Naive thymus-derived CD4-positive, alpha-beta T cell (primary cell): Measurements from ENCODE around the gene FBXL16. TPM values are rescaled to one million over a fixed set of nuclear protein-coding genes. Genes with fewer than 3 reads are reported as not detected.

Source experiments
- ATAC-seq: fragments of 150-1000 bp; cut with Tn5 transposase; 2 replicates; pipeline ENCODE4 v1.10.0; 2021; ENCODE audit warnings: mild to moderate bottlenecking, moderate library complexity
- CTCF ChIA-PET: fragments of 350-600 bp; sonication (Branson Sonifier 250); formaldehyde crosslinking; loops from one replicate; lab custom pipeline; 2021; ENCODE audit warnings: antibody characterized with exemption; lab: Charles Lee
- POLR2A ChIA-PET: fragments of 350-600 bp; sonication (Branson Sonifier 250); formaldehyde crosslinking; loops from one replicate; lab custom pipeline; 2021; ENCODE audit warnings: antibody characterized with exemption, inconsistent platforms; lab: Charles Lee
- DNase-seq, 9 donors: peaks; one replicate each; pipeline versions ENCODE4 v3.0.0 to v3.0.0-alpha.2; 2020 to 2022; ENCODE audit warnings: mixed read lengths in 1 of 9
- H3K27ac ChIP-seq: one replicate; pipeline ENCODE4 v1.7.0; 2013; ENCODE audit warnings: mild to moderate bottlenecking, low read depth, low read length, moderate library complexity
- H3K27me3 ChIP-seq, 2 donors: one replicate each; pipeline ENCODE4 v1.7.0; 2013; ENCODE audit warnings: low read length in 2 of 2, mild to moderate bottlenecking in 2 of 2, moderate library complexity in 2 of 2; ENCODE audit not compliant: control insufficient read depth in 2 of 2, insufficient read depth in 2 of 2
- H3K36me3 ChIP-seq, 3 experiments: 1 replicate in 2 of 3; 2 replicates in 1 of 3; pipeline ENCODE4 v1.7.0; 2013; ENCODE audit warnings: low read length in 3 of 3, mild to moderate bottlenecking in 3 of 3, moderate library complexity in 1 of 3; ENCODE audit not compliant: insufficient read depth in 3 of 3, control insufficient read depth in 2 of 3
- H3K4me1 ChIP-seq, 2 donors: one replicate each; pipeline ENCODE4 v1.7.0; 2013; ENCODE audit warnings: low read length in 2 of 2, mild to moderate bottlenecking in 2 of 2, moderate library complexity in 1 of 2; ENCODE audit not compliant: control insufficient read depth in 2 of 2, insufficient read depth in 2 of 2
- H3K4me3 ChIP-seq: 2 replicates; pipeline ENCODE4 v1.7.0; 2013; ENCODE audit warnings: mild to moderate bottlenecking, low read length
- H3K9me3 ChIP-seq, 3 experiments: 1 replicate in 2 of 3; 2 replicates in 1 of 3; pipeline ENCODE4 v1.7.0; 2013; ENCODE audit warnings: low read length in 3 of 3; ENCODE audit not compliant: control insufficient read depth in 2 of 3
- H3K27ac Mint-ChIP-seq, 9 donors: one replicate each; pipeline ENCODE4 v1.8.0; 2020 to 2022; ENCODE audit warnings: mixed read lengths in 9 of 9, mild to moderate bottlenecking in 8 of 9, moderate library complexity in 5 of 9, inconsistent platforms in 2 of 9
- H3K27me3 Mint-ChIP-seq, 5 donors: one replicate each; pipeline ENCODE4 v1.8.0; 2021 to 2022; ENCODE audit warnings: mixed read lengths in 5 of 5, mild to moderate bottlenecking in 1 of 5
- H3K36me3 Mint-ChIP-seq, 5 donors: one replicate each; pipeline ENCODE4 v1.8.0; 2020 to 2022; ENCODE audit warnings: mixed read lengths in 5 of 5, mild to moderate bottlenecking in 3 of 5, inconsistent platforms in 1 of 5
- H3K4me1 Mint-ChIP-seq, 7 donors: one replicate each; pipeline ENCODE4 v1.8.0; 2020 to 2022; ENCODE audit warnings: mixed read lengths in 7 of 7, mild to moderate bottlenecking in 3 of 7, inconsistent platforms in 1 of 7
- H3K4me3 Mint-ChIP-seq, 10 donors: one replicate each; pipeline ENCODE4 v1.8.0; 2020 to 2022; ENCODE audit warnings: mild to moderate bottlenecking in 10 of 10, mixed read lengths in 10 of 10, moderate library complexity in 6 of 10, inconsistent platforms in 2 of 10
- H3K9me3 Mint-ChIP-seq, 11 donors: one replicate each; pipeline ENCODE4 v1.8.0; 2020 to 2022; ENCODE audit warnings: mixed read lengths in 11 of 11, mild to moderate bottlenecking in 4 of 11, inconsistent platforms in 1 of 11, moderate library complexity in 1 of 11
- intact Hi-C, 2 donors: fragments of 100-400 bp; cut with micrococcal nuclease; formaldehyde crosslinking; loops; one replicate each; pipeline ENCODE4 v1.15.1; 2023
- polyA plus RNA-seq, 2 donors: library from polyadenylated mRNA; unstranded; fragments of 300-500 nt; fragmentation: Illumina TruSeq; gene quantifications; one replicate each; pipeline ENCODE4 v1.2.3, GENCODE V29; 2021
- total RNA-seq, 6 experiments: library from RNA in 5 of 6; stranded (reverse) in 5 of 6; gene quantifications; 1 replicate in 5 of 6; 2 replicates in 1 of 6; pipeline ENCODE4 v1.2.3 and lab custom pipeline; 2021 to 2026

Gene FBXL16
- total and polyA plus RNA-seq, 7 experiments from 2014 or later = 11.1 to 45.4 (median 18.0) TPM

- H3K4me3 ChIP-seq = no peak overlapping the region
- H3K4me1 ChIP-seq = peaks cover 22 to 23% of the 10 kb centered on the region in 2 donors
- Mint-ChIP-seq H3K4me3 (no peak overlapping the region), H3K27me3 (peaks cover 0 to 10% (median 0%) of the 10 kb centered on the region in 5 donors), H3K27ac (no peak overlapping the region), H3K36me3 (no peaks in the 10 kb centered on the region), H3K4me1 (peaks cover 0 to 21% (median 9%) of the 10 kb centered on the region in 7 donors), H3K9me3 (no peaks in the 10 kb centered on the region)
- H3K27me3 ChIP-seq = no peaks in the 10 kb centered on the region
- CTCF ChIA-PET = interaction anchor here (0.9 to 1.4 kb wide), 3 partner anchors 12 to 60 kb away, joined by 3 to 4 read pairs (median 4); no protein-coding TSS in a partner anchor
- no peak for DNase-seq
- H3K9me3 ChIP-seq = no peaks in the 10 kb centered on the region
- H3K36me3 ChIP-seq = no peaks in the 10 kb centered on the region
- H3K27ac ChIP-seq = no peak overlapping the region
- intact Hi-C loops = loop anchor here in 1 of 2 donors (5.0 kb wide), 1 partner anchor 587 kb away; the partner anchor contains the start of gene NPRL3
- POLR2A ChIA-PET = interaction anchor here (0.5 to 0.9 kb wide), 2 partner anchors 11 to 53 kb away, joined by 3 to 4 read pairs; no protein-coding TSS in a partner anchor
- no peak for ATAC-seq
Measured at GRCh38 chr16:724188-725040, 18.8 kb upstream of the FBXL16 start.

DNA sequence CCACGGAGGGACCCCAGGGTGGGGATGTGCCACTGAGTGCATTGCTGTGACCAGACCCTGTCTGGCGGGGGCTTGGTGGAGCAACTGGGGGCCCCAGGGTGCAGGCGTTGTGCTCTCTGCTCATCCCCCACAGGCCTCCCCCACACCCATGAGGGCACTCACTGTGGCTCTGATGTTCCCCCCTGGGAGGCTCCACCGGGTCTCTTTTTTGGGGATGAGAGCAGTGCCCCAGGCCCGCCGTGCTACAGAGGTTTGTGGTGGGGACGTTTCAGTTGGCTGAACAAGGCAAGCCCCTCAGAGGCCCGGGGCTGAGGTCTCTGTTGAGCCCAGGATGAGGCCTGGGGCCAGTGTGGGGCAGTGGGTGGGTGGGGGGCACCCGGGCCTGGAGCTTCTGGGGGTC, 18.1 kb upstream of the FBXL16 start:
- POLR2A ChIA-PET = interaction anchor here (3.1 kb wide), 1 partner anchor 17 kb away, joined by 11 read pairs; the partner anchor contains the start of gene CIAO3
- Histone ChIP-seq H3K27me3 (no peaks in the 10 kb centered on the region), H3K9me3 (no peaks in the 10 kb centered on the region), H3K36me3 (no peaks in the 10 kb centered on the region), H3K4me1 (peaks cover 25 to 28% of the 10 kb centered on the region in 2 donors), H3K27ac (no peak overlapping the region), H3K4me3 (no peak overlapping the region)
- CTCF ChIA-PET = interaction anchor here (0.9 to 1.0 kb wide), 2 partner anchors 28 to 61 kb away, joined by 3 read pairs; no protein-coding TSS in a partner anchor
- H3K4me3 Mint-ChIP-seq = peak overlapping the region in 1 of 10 donors; percentile 41
- H3K27ac Mint-ChIP-seq = no peak overlapping the region
- H3K4me1 Mint-ChIP-seq = peaks cover 0 to 26% (median 16%) of the 10 kb centered on the region in 7 donors
- intact Hi-C loops = no loop called here
- DNase-seq = no peak
- no peaks in the 10 kb centered on the region for H3K36me3 Mint-ChIP-seq
- H3K27me3 Mint-ChIP-seq = peaks cover 0 to 16% (median 0%) of the 10 kb centered on the region in 5 donors
- ATAC-seq = no peak
- no peaks in the 10 kb centered on the region for H3K9me3 Mint-ChIP-seq

- peak overlapping the region in 1 of 9 donors; percentile 9 for H3K27ac Mint-ChIP-seq
- intact Hi-C loops = no loop called here
Measured at GRCh38 chr16:722835-723633, 17.4 kb upstream of the FBXL16 start.

GRCh38 chr16:721765-722540, 16.4 kb upstream of the FBXL16 start:
- DNase-seq (peak in 2 of 9 donors; percentile 37 to 40), ATAC-seq (no peak)
- H3K4me3 ChIP-seq = peak overlapping the region; percentile 24
- Mint-ChIP-seq H3K9me3 (no peaks in the 10 kb centered on the region), H3K27me3 (peaks cover 0 to 16% (median 0%) of the 10 kb centered on the region in 5 donors), H3K4me1 (peaks cover 0 to 26% (median 17%) of the 10 kb centered on the region in 7 donors), H3K27ac (peak overlapping the region in 1 of 9 donors; percentile 55), H3K36me3 (no peaks in the 10 kb centered on the region), H3K4me3 (peak overlapping the region; percentile 39 to 87 (median 61))
- intact Hi-C loops = no loop called here
- H3K27me3 ChIP-seq = no peaks in the 10 kb centered on the region
- ChIA-PET CTCF (interaction anchor here (0.8 to 1.5 kb wide), 2 partner anchors 9 to 11 kb away, joined by 5 to 7 read pairs; no protein-coding TSS in a partner anchor), POLR2A (interaction anchor here (0.9 to 3.1 kb wide), 4 partner anchors 9 to 32 kb away, joined by 3 to 11 read pairs (median 10); partner anchors contain the start of genes CIAO3 and WDR24)
- no peaks in the 10 kb centered on the region for H3K36me3 ChIP-seq
- H3K4me1 ChIP-seq = peaks cover 23 to 25% of the 10 kb centered on the region in 2 donors
- H3K27ac ChIP-seq = peak overlapping the region; percentile 60
- no peaks in the 10 kb centered on the region for H3K9me3 ChIP-seq

More at GRCh38 chr16:722835-723633, 17.4 kb upstream of the FBXL16 start:
- Histone ChIP-seq H3K27me3 (no peaks in the 10 kb centered on the region), H3K36me3 (no peaks in the 10 kb centered on the region), H3K4me1 (peaks cover 25 to 28% of the 10 kb centered on the region in 2 donors), H3K4me3 (no peak overlapping the region), H3K9me3 (no peaks in the 10 kb centered on the region), H3K27ac (no peak overlapping the region)
- no peaks in the 10 kb centered on the region for H3K9me3 Mint-ChIP-seq
- H3K36me3 Mint-ChIP-seq = no peaks in the 10 kb centered on the region
- ATAC-seq = no peak
- H3K4me3 Mint-ChIP-seq = peak overlapping the region in 6 of 10 donors; percentile 17 to 87 (median 36)
- DNase-seq = no peak
- H3K27me3 Mint-ChIP-seq = peaks cover 0 to 16% (median 0%) of the 10 kb centered on the region in 5 donors
- peaks cover 0 to 26% (median 17%) of the 10 kb centered on the region in 7 donors for H3K4me1 Mint-ChIP-seq
- CTCF ChIA-PET = interaction anchor here (1.0 to 1.5 kb wide), 2 partner anchors 10 to 28 kb away, joined by 3 to 7 read pairs; no protein-coding TSS in a partner anchor
- POLR2A ChIA-PET = interaction anchor here (0.6 to 3.1 kb wide), 2 partner anchors 17 to 53 kb away, joined by 3 to 11 read pairs; partner anchors contain the start of gene CIAO3

- peaks cover 0 to 20% (median 0%) of the 10 kb centered on the region in 5 donors for H3K27me3 Mint-ChIP-seq
- H3K4me1 Mint-ChIP-seq = peaks cover 0 to 30% (median 17%) of the 10 kb centered on the region in 7 donors
- Histone ChIP-seq H3K9me3 (no peaks in the 10 kb centered on the region), H3K27me3 (no peaks in the 10 kb centered on the region), H3K4me1 (peaks cover 18 to 25% of the 10 kb centered on the region in 2 donors), H3K4me3 (peak within 1 kb of the TSS; percentile 62), H3K36me3 (no peaks in the 10 kb centered on the region), H3K27ac (peak within 1 kb of the TSS; percentile 60)
- ChIA-PET POLR2A (interaction anchor here (0.7 to 3.1 kb wide), 7 partner anchors 10 to 31 kb away, joined by 3 to 11 read pairs (median 3); partner anchors contain the start of genes CIAO3 and WDR24), CTCF (interaction anchor here (0.6 to 1.2 kb wide), 4 partner anchors 9 to 64 kb away, joined by 3 to 5 read pairs (median 4); no protein-coding TSS in a partner anchor)
- no peaks in the 10 kb centered on the region for H3K9me3 Mint-ChIP-seq
- peak; percentile 82 for ATAC-seq
- peak; percentile 53 to 80 (median 65) for DNase-seq
- H3K36me3 Mint-ChIP-seq = no peaks in the 10 kb centered on the region
- intact Hi-C loops = no loop called here
- H3K4me3 Mint-ChIP-seq = peak within 1 kb of the TSS; percentile 72 to 92 (median 82)
- H3K27ac Mint-ChIP-seq = peak within 1 kb of the TSS in 7 of 9 donors; percentile 38 to 67 (median 55)
Measured at GRCh38 chr16:720990-721764, 15.6 kb upstream of the FBXL16 start, which contains the start of gene ANTKMT. ANTKMT (plus strand) TSS chr16:721146; CDS start chr16:721275, 129 bp downstream.
